G401.6 (cell line): ENCODE results near the gene FAM227A.
"Not testable (repeated sequence)": the region's sequence is repeated elsewhere in the genome, so short reads cannot be mapped to it uniquely, and the experiment has no call there.

Source experiments
- FAIRE-seq: peaks from 2 replicates; lab custom pipeline; 2012; peaks lifted over from hg19 to GRCh38; lab: Jason Lieb, UNC

FAM227A gene

GRCh38 chr22:38657045-38657909 lies 1.1 kb upstream of the FAM227A start:
- FAIRE-seq = no peak

GRCh38 chr22:38655519-38656255 lies 505 bp downstream of the FAM227A start:
- FAIRE-seq = no peak

- no peak for FAIRE-seq
These were observed 2.5 kb downstream of the FAM227A start for GRCh38 chr22:38653741-38654140.

- no peak for FAIRE-seq
These were observed 3.3 kb downstream of the FAM227A start for GRCh38 chr22:38652859-38653258.

- FAIRE-seq = no peak
These were observed 6.2 kb downstream of the FAM227A start for GRCh38 chr22:38649841-38650522.

- no peak for FAIRE-seq
These were observed 10.8 kb downstream of the FAM227A start for GRCh38 chr22:38645430-38645829.

- FAIRE-seq = not testable (repeated sequence)
These were observed 11.9 kb downstream of the FAM227A start for GRCh38 chr22:38644245-38644644.

- no peak for FAIRE-seq
These were observed 14.6 kb downstream of the FAM227A start for GRCh38 chr22:38641476-38642040.

GRCh38 chr22:38638728-38639127 lies 17.5 kb downstream of the FAM227A start:
- FAIRE-seq = no peak

GRCh38 chr22:38638216-38638615 lies 18.0 kb downstream of the FAM227A start:
- FAIRE-seq = no peak

GRCh38 chr22:38632528-38632927 lies 23.7 kb downstream of the FAM227A start:
- FAIRE-seq = no peak

- FAIRE-seq = no peak
These were observed 24.5 kb downstream of the FAM227A start for GRCh38 chr22:38631724-38632123.

- FAIRE-seq = no peak
These were observed 27.1 kb downstream of the FAM227A start for GRCh38 chr22:38629108-38629507.

GRCh38 chr22:38628444-38628843 lies 27.7 kb downstream of the FAM227A start:
- no peak for FAIRE-seq

GRCh38 chr22:38623351-38623750 lies 32.8 kb downstream of the FAM227A start:
- no peak for FAIRE-seq

- no peak for FAIRE-seq
These were observed 37.5 kb downstream of the FAM227A start for GRCh38 chr22:38618682-38619081.

GRCh38 chr22:38618258-38618657 lies 37.9 kb downstream of the FAM227A start:
- FAIRE-seq = no peak

- FAIRE-seq = not testable (repeated sequence)
These were observed 41.2 kb downstream of the FAM227A start for GRCh38 chr22:38615064-38615405.

- no peak for FAIRE-seq
These were observed 41.7 kb downstream of the FAM227A start for GRCh38 chr22:38614332-38615063.

- no peak for FAIRE-seq
These were observed 42.6 kb downstream of the FAM227A start for GRCh38 chr22:38613588-38613987.

GRCh38 chr22:38612217-38613006 lies 43.8 kb downstream of the FAM227A start:
- no peak for FAIRE-seq
